Epidermal melanocyte (primary cell): ENCODE data around the gene NSDHL.
"Not testable (repeated sequence)": the region's sequence is repeated elsewhere in the genome, so short reads cannot be mapped to it uniquely, and the experiment has no call there.

Experiments used
- DNase-seq: peaks from one replicate; pipeline ENCODE4 v3.0.0; 2011; ENCODE audit warnings: low spot score; ENCODE audit not compliant: insufficient read length

The NSDHL gene

DNA sequence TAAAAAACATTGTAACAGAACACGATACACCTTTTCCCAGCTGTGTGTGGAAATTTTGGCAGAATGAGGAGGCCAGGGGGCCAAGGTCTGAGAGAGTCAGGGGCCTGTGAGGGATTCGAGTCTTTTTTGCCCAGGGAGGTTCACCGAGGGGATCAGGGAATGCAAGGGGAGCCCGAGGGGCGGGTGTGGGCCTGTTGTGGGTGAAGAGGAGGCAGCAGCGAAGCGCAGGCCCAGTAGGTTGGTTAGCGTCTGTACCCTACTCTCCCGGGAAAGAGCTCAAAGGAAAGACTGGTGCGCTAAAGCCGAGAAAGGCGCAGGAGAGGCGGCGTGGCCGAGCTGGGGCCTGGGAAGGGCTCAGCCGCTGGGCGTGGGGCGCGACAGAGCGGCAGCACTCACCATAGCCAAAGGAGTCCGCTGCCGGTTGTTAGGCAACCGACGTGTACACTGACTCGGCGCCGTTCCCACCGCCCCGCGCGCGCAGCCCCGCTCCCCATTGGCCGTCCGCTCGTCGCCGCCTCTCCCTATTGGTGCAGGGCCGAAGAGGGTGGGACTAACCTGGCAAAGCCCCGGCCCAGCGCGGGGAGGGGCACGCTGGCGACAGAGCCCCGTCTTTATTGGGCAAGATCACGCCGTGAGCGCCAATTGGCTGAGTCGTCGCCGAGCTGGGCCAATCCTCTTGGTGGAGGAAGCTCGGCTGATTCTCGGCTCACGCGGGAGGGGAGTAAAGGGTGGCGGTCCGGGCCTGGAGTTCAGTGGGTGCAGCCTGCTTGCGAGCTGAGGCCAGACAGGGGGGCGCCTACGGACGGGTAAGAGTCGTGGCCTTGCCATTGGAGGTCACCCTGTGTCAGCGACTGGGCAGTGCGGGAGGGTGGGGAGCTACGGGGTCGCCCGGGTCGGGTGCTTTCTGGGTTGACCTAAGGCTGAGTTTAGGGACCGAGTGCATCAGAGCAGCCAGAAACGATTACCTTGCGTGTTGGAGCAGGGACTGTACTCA, at the start of gene NSDHL, which contains the start of gene CETN2:
NSDHL (plus strand) TSS at position 752 of the 994 bp plus-strand sequence. CDS start 15,262 bp downstream, outside the sequence.
CETN2 (minus strand) TSS at position 446 of the 994 bp plus-strand sequence; CDS start at position 399, 47 bp downstream.
- DNase-seq, result peak; percentile 95

- DNase-seq, result not testable (repeated sequence)
These were observed 43.8 kb upstream of the NSDHL start for GRCh38 chrX:152787062-152787461.

- DNase-seq, result no peak
These were observed 31.9 kb upstream of the NSDHL start for GRCh38 chrX:152798945-152799344.

DNA sequence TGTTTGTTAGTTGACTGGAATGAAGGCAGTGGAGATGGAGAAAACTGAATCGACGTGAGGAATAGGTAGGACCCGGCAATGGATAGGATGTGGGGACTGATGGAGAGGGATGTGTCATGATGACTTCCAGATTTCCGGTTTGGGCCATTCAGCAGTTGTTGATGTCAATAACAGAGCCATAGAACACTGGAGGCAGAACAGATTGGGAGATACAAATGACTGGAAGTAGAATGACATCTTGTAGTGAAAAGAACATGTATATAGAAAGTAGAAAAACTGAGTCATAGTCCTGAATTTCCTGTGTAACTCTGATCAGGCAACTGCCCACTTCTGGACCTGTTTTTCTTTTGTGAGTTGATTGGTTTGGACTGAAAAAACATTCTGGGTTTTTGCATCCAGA, 24.8 kb upstream of the NSDHL start:
- DNase-seq, result no peak

DNA sequence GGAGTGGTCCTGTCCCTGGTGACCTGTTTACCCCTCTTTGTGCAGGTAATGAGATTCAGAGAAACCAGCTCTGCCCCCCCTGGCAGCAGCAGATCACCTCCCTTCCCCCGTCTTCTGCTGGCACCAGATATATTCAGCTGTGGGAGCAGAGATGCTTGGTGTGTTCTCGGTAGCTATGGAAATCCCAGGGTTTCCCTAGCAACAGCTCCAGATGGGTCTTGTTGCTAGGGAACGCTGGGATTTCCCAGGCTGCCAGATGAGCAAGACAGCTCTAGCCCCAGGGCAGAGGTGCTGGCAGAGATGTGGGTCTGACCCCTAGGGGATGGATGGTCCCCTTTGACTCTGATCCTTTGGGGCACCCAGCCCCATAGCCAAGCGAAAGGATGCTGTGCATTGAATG, 20.5 kb upstream of the NSDHL start:
- DNase-seq, result no peak

GRCh38 chrX:152813206-152813605, 17.7 kb upstream of the NSDHL start:
- DNase-seq, result no peak

- DNase-seq, result no peak
These were observed 16.8 kb upstream of the NSDHL start for GRCh38 chrX:152814048-152814447.

DNA sequence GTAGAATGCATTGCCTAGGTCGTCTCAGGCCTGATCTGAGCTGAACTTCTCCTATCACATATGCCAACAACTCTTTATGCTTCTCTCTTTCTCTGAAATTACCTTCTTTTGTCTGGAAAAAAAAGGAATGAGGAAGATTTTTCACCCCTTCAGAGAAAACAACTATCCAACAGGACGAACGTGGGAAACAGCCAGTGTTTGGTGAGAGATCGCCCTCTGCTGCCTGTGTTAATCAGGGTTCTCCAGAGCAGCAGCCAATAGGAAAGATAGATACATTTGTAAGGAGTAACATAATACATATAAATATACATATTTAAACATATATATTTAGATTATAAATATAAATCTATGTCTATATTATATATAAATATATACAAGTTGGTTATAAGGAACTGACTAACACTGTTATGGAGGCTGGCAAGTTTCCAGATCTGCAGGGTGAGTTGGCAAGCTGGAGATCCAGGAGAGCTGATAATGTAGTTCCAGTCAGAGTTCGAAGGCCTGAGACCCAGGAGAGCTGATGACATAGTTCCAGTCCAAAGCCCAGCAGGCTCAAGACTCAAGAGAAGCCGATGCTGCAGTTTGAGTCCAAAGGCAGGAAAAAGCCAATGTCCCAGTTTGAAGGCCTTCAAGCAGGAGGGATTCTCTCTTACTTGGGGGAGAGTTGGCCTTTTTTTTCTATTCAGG, 13.6 kb upstream of the NSDHL start:
- DNase-seq, result peak; percentile 41

- no peak for DNase-seq
These were observed 12.5 kb upstream of the NSDHL start for GRCh38 chrX:152818356-152818755.

DNA sequence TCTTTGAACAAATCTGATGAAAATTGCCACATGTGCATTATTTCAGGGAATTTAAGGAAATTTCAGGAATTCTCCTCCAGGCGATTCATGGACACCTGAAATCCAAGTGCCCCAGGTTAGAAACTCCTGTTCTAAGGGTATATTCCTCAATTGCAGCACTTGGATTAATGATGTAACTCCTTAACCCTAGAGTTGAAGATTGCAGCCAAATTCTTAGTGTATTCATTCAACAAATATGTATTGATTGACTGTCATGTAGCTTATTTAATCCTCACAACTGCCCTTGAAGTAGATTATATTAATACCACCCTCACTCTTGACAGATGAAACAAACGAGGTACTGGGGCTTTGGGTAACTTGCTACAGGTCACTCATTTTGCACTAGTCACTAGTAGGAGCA, 11.6 kb upstream of the NSDHL start:
- DNase-seq, result no peak

- no peak for DNase-seq
These were observed 11.1 kb upstream of the NSDHL start for GRCh38 chrX:152819732-152820131.

- no peak for DNase-seq
These were observed 9.6 kb upstream of the NSDHL start for GRCh38 chrX:152821145-152821765.

- DNase-seq, result no peak
These were observed 8.3 kb upstream of the NSDHL start for GRCh38 chrX:152822383-152823086.

DNA sequence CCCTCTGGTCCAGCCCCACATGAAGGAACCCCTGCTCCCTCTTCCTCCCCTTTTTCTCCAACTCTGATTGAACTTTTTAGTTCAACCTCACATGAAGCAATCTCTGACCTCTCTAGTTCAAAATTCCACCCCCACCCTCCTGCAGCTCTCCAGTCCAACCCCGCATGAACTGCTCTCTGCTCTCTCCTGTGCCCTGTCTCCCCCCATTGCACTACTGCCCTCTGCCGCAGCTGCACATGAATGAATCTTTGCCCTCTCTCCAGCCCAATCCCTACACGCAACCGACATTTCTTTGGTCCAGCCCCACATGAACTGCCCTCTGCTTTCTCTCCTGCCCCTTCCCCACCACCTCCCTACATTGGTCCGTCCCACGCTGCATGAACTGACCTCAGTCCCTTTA, 7.2 kb upstream of the NSDHL start:
- no peak for DNase-seq

GRCh38 chrX:152824841-152825374, 6.0 kb upstream of the NSDHL start:
- DNase-seq, result no peak

DNA sequence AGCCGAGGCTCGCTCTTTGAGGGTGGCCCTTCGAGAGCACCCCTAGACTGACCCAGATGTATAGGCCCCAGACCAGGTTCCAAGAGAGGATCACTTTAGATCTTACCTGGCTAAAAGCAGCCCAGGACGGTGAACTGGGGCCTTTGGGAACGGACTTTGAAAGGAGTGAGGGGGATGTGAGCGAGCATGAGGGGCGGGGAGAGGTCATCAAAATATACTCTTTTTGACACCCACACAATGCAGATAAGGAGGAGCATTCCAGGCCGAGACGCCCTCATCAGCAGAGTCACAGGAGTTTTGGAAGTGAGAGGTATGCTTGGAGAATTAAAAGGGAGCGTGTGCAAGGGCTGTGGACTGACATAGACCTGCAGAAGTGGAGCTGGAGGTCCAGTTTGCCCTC, 528 bp downstream of the NSDHL start:
- no peak for DNase-seq

DNA sequence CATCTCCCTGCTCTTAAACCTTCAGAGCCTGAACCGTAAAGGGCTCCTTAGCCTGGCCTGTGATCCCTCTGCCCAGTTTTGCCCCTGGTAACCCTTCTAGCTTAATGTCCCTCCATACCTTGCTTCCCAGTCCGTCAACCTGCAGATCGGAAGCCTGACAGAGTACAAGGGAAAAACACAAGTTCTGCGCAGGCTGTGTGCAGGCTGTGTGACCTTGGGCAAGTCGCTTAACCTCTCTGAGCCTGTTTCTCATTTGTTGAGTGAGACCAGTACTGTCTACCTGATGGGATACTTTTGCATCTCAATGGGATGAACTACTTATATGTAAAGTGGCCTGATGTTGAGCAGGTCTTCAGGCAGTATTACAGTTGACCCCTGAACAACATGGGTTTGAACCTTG, 1.7 kb downstream of the NSDHL start:
- DNase-seq, result no peak

GRCh38 chrX:152833378-152833777, 2.5 kb downstream of the NSDHL start:
- DNase-seq, result no peak

DNA sequence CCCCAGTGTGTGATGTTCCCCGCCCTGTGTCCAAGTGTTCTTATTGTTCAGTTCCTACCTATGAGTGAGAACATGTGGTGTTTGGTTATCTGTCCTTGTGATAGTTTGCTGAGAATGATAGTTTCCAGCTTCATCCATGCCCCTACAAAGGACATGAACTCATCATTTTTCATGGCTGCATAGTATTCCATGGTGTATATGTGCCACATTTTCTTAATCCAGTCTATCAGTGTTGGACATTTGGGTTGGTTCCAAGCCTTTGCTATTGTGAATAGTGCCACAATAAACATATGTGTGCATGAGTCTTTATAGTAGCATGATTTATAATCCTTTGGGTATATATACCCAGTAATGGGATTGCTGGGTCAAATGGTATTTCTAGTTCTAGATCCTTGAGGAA, 4.6 kb downstream of the NSDHL start:
- DNase-seq, result not testable (repeated sequence)

DNA sequence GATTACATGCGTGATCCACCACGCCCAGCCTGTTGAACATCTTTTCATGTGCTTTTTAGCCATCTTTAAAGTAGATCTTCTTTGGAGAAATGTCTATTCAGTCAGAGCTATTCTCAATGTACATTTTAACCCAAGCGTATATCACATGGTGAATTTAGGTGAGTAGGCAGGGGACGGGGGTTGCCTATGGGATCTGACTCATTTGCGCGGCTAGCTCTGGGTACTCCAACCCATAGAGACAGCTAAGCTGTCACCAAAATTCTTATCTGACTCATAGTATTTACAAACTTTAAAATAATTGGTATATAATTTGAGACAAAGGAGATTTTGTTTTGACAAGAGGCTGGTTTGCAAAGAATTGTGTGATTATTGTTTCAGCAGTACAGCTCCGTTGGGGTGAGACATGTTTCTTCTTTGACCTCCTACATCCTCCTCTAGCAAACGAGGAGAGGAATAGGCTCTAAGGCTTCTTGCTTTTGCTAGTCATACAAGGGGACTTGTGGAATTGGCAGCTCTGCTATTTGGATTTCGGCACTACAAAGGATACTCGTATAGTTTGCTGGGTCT, 12.0 kb downstream of the NSDHL start:
- DNase-seq, result no peak

DNA sequence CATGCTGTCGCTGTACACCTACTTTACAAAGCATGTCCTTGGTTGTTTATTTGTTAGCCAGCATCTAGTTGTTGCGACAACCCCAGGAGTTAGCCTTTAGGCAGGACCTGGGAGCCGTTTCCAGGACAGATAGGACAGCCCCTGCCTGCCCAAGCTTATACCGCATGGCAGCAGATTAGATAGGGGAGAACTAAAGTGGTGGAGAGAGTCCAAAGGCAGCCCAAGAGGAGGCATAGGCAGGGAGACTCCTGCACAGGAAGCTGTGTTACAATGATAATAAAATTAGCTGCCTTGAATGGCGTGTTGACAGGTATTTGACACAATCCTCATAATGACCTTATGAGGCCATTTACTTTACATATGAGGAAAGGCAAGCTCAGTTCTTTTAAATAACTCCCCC, 13.0 kb downstream of the NSDHL start:
- no peak for DNase-seq
